H9 (cell line): ENCODE results near the gene FHOD3. TPM values are rescaled to one million over a fixed set of nuclear protein-coding genes. Genes with fewer than 3 reads are reported as not detected.

Source experiments
- DNase-seq: peaks from one replicate; pipeline ENCODE4 v3.0.0-alpha.2; 2017
- H2AFZ ChIP-seq: one replicate; pipeline ENCODE4 v1.6.1; 2013; ENCODE audit warnings: mild to moderate bottlenecking, low read length, control low read depth, moderate library complexity
- H2AK5ac ChIP-seq: 2 replicates; pipeline ENCODE4 v1.6.1; 2013; ENCODE audit warnings: low read length, control low read depth, mixed read lengths; ENCODE audit not compliant: insufficient read length
- H2BK120ac ChIP-seq: one replicate; pipeline ENCODE4 v1.6.1; 2013; ENCODE audit warnings: low read depth, mild to moderate bottlenecking, low read length, control low read depth, inconsistent platforms; ENCODE audit not compliant: poor library complexity, severe bottlenecking
- H2BK12ac ChIP-seq: 2 replicates; pipeline ENCODE4 v1.6.1; 2013; ENCODE audit warnings: low read length, control low read depth, mixed read lengths, low read depth; ENCODE audit not compliant: insufficient read length
- H2BK15ac ChIP-seq: 2 replicates; pipeline ENCODE4 v1.6.1; 2013; ENCODE audit warnings: low read depth, low read length, control low read depth
- H2BK20ac ChIP-seq: one replicate; pipeline ENCODE4 v1.6.1; 2013; ENCODE audit warnings: low read depth, mild to moderate bottlenecking, low read length, control low read depth, inconsistent platforms; ENCODE audit not compliant: poor library complexity, severe bottlenecking
- H2BK5ac ChIP-seq: 2 replicates; pipeline ENCODE4 v1.6.1; 2013; ENCODE audit warnings: low read length, control low read depth, mixed read lengths; ENCODE audit not compliant: insufficient read length
- H3K14ac ChIP-seq: 2 replicates; pipeline ENCODE4 v1.6.1; 2013; ENCODE audit warnings: low read length, control low read depth; ENCODE audit not compliant: insufficient read depth
- H3K18ac ChIP-seq: 2 replicates; pipeline ENCODE4 v1.6.1; 2013; ENCODE audit warnings: low read depth, mild to moderate bottlenecking, mixed read lengths, low read length, control low read depth; ENCODE audit not compliant: insufficient read length
- H3K23ac ChIP-seq: 2 replicates; pipeline ENCODE4 v1.6.1; 2013; ENCODE audit warnings: low read length, control low read depth, mixed read lengths, low read depth; ENCODE audit not compliant: insufficient read length
- H3K23me2 ChIP-seq: 2 replicates; pipeline ENCODE4 v1.6.1; 2013; ENCODE audit warnings: low read depth, mild to moderate bottlenecking, mixed read lengths, low read length, control low read depth; ENCODE audit not compliant: insufficient read length, poor library complexity, severe bottlenecking
- H3K27ac ChIP-seq: 2 replicates; pipeline ENCODE4 v1.5.1; 2013; ENCODE audit warnings: low read length, control low read depth, mixed read lengths, low read depth; ENCODE audit not compliant: insufficient read length
- H3K27me3 ChIP-seq: 2 replicates; pipeline ENCODE4 v1.6.1; 2013; ENCODE audit warnings: low read length, control low read depth, inconsistent platforms; ENCODE audit not compliant: insufficient read depth
- H3K4ac ChIP-seq: 2 replicates; pipeline ENCODE4 v1.6.1; 2013; ENCODE audit warnings: low read depth, mild to moderate bottlenecking, control low read depth, inconsistent platforms, low read length, moderate library complexity
- H3K4me1 ChIP-seq: 2 replicates; pipeline ENCODE4 v1.6.1; 2013; ENCODE audit warnings: low read length, control low read depth, inconsistent platforms; ENCODE audit not compliant: insufficient read depth
- H3K4me2 ChIP-seq: 2 replicates; pipeline ENCODE4 v1.6.1; 2013; ENCODE audit warnings: low read length, control low read depth, mixed read lengths; ENCODE audit not compliant: insufficient read length, insufficient read depth
- H3K56ac ChIP-seq: 2 replicates; pipeline ENCODE4 v1.6.1; 2013; ENCODE audit warnings: low read depth, mild to moderate bottlenecking, mixed read lengths, low read length, control low read depth; ENCODE audit not compliant: insufficient read length
- H3K79me1 ChIP-seq: 2 replicates; pipeline ENCODE4 v1.6.1; 2013; ENCODE audit warnings: low read depth, mild to moderate bottlenecking, moderate library complexity, low read length, control low read depth, inconsistent platforms; ENCODE audit not compliant: insufficient read depth, poor library complexity, severe bottlenecking
- H3K79me2 ChIP-seq: 2 replicates; pipeline ENCODE4 v1.6.1; 2013; ENCODE audit warnings: low read length, control low read depth, inconsistent platforms; ENCODE audit not compliant: insufficient read depth
- H3K9ac ChIP-seq: 2 replicates; pipeline ENCODE4 v1.6.1; 2013; ENCODE audit warnings: low read length, control low read depth, mixed read lengths; ENCODE audit not compliant: insufficient read length; ENCODE audit errors: extremely low read depth
- H3K9me3 ChIP-seq: one replicate; pipeline ENCODE4 v1.6.1; 2013; ENCODE audit warnings: low read depth, low read length, inconsistent platforms; ENCODE audit not compliant: control insufficient read depth
- H3T11ph ChIP-seq: one replicate; pipeline ENCODE4 v1.6.1; 2013; ENCODE audit warnings: mild to moderate bottlenecking, low read length, control low read depth, inconsistent platforms
- H4K20me1 ChIP-seq: one replicate; pipeline ENCODE4 v1.6.1; 2013; ENCODE audit not compliant: control insufficient read depth, insufficient read length, insufficient read depth
- H4K5ac ChIP-seq: 2 replicates; pipeline ENCODE4 v1.6.1; 2013; ENCODE audit warnings: low read depth, mild to moderate bottlenecking, mixed read lengths, low read length, control low read depth; ENCODE audit not compliant: insufficient read length
- H4K8ac ChIP-seq: replicated peaks from 2 replicates; pipeline ENCODE4 v1.6.1; 2013; ENCODE audit warnings: low read length, control low read depth, mixed read lengths, low read depth; ENCODE audit not compliant: insufficient read length
- H4K91ac ChIP-seq: 2 replicates; pipeline ENCODE4 v1.6.1; 2013; ENCODE audit warnings: low read depth, mild to moderate bottlenecking, moderate library complexity, mixed read lengths, low read length, control low read depth; ENCODE audit not compliant: insufficient read length
- H3K27ac Mint-ChIP-seq, 3 experiments: 2 replicates in 2 of 3; 3 replicates in 1 of 3; pipeline ENCODE4 v1.8.0; 2020 to 2021; ENCODE audit warnings: mixed read lengths in 3 of 3, mild to moderate bottlenecking in 1 of 3, moderate library complexity in 1 of 3
- H3K27me3 Mint-ChIP-seq: 2 replicates; pipeline ENCODE4 v1.8.0; 2021; ENCODE audit warnings: low read depth, mild to moderate bottlenecking, moderate library complexity, mixed read lengths
- H3K36me3 Mint-ChIP-seq, 3 experiments: 2 replicates in 2 of 3; 3 replicates in 1 of 3; pipeline ENCODE4 v1.8.0; 2020 to 2021; ENCODE audit warnings: low read depth in 3 of 3, mixed read lengths in 3 of 3; ENCODE audit not compliant: insufficient read depth in 1 of 3
- H3K4me1 Mint-ChIP-seq, 2 experiments: 2 replicates each; pipeline ENCODE4 v1.8.0; 2020; ENCODE audit warnings: mixed read lengths in 2 of 2
- H3K4me3 Mint-ChIP-seq, 2 experiments: 2 replicates in 1 of 2; 3 replicates in 1 of 2; pipeline ENCODE4 v1.8.0; 2020 to 2021; ENCODE audit warnings: mild to moderate bottlenecking in 2 of 2, mixed read lengths in 2 of 2, moderate library complexity in 1 of 2
- H3K9me3 Mint-ChIP-seq, 2 experiments: 2 replicates in 1 of 2; 3 replicates in 1 of 2; pipeline ENCODE4 v1.8.0; 2020; ENCODE audit warnings: mild to moderate bottlenecking in 2 of 2, mixed read lengths in 2 of 2, moderate library complexity in 1 of 2
- CTCF ChIP-seq: fragments of 200-600 bp; sonication (generic); conservative IDR thresholded peaks from 3 replicates; pipeline ENCODE4 v1.8.0; 2021; ENCODE audit warnings: antibody characterized with exemption, mild to moderate bottlenecking
- WGBS: extraction: QIAGEN DNeasy Blood & Tissue Kit; methylation state at CpG from one replicate; pipeline ENCODE4 v1.1.7; 2013; ENCODE audit warnings: missing lambda C conversion rate, low lambda C conversion rate, mixed read lengths; ENCODE audit not compliant: insufficient read length; ENCODE audit errors: extremely low coverage; 5-methylcytosine and 5-hydroxymethylcytosine counted together
- total RNA-seq: library from RNA; stranded (reverse); gene quantifications from 2 replicates; pipeline ENCODE4 v1.2.1, GENCODE V29; 2021

FHOD3 gene
- total RNA-seq, 1 experiment from 2014 or later: 8.0 TPM

- no peak overlapping the region for H3K4ac ChIP-seq
- H3K79me1 ChIP-seq: peaks cover 3% of the 10 kb centered on the region
- no peak overlapping the region for H2AK5ac ChIP-seq
- no peak overlapping the region for H3K56ac ChIP-seq
- peaks cover 13 to 56% (median 42%) of the 10 kb centered on the region in 3 experiments; a peak in 6 of 7 replicates for H3K36me3 Mint-ChIP-seq
- no peak overlapping the region for H2BK20ac ChIP-seq
- no peak overlapping the region for H3K4me2 ChIP-seq
- no peaks in the 10 kb centered on the region for H3K23me2 ChIP-seq
- no peak overlapping the region for H4K5ac ChIP-seq
- no peak overlapping the region for H3K4me3 Mint-ChIP-seq
- no peak for TF ChIP-seq CTCF
- H3K9me3 ChIP-seq: no peaks in the 10 kb centered on the region
- no peak overlapping the region for H3K9ac ChIP-seq
- no peaks in the 10 kb centered on the region for H3K79me2 ChIP-seq
- no peaks in the 10 kb centered on the region for H3K9me3 Mint-ChIP-seq
- H2BK12ac ChIP-seq: no peak overlapping the region
- WGBS: no CpG with 5 or more reads among the region's 1 CpG
- H3K4me1 ChIP-seq: no peaks in the 10 kb centered on the region
- no peaks in the 10 kb centered on the region for H3K27me3 Mint-ChIP-seq
- H4K20me1 ChIP-seq: no peaks in the 10 kb centered on the region
- H3K27me3 ChIP-seq: no peaks in the 10 kb centered on the region; the same call in 1 of the 2 replicates
- H2BK5ac ChIP-seq: no peak overlapping the region
- H4K91ac ChIP-seq: no peak overlapping the region
- no peak overlapping the region for H3K23ac ChIP-seq
- H3K14ac ChIP-seq: no peak overlapping the region
- no peak for DNase-seq
- H3K18ac ChIP-seq: no peak overlapping the region
- H3T11ph ChIP-seq: no peak overlapping the region
- no peak overlapping the region for H2AFZ ChIP-seq
- H2BK15ac ChIP-seq: no peak overlapping the region
- no peak overlapping the region for H4K8ac ChIP-seq
- no peak overlapping the region for H2BK120ac ChIP-seq
- H3K4me1 Mint-ChIP-seq: peaks cover 0 to 6% of the 10 kb centered on the region in 2 experiments; a peak in 2 of 4 replicates
- H3K27ac Mint-ChIP-seq: no peak overlapping the region
- H3K27ac ChIP-seq: no peak overlapping the region
These were observed 519.5 kb downstream of the FHOD3 start for GRCh38 chr18:36817039-36817438.
